Measurements from ENCODE around the gene ATF4.
A peak's percentile ranks its signal among the peaks of the same experiment; 100 is the strongest.
"Not testable (repeated sequence)": the region's sequence is repeated elsewhere in the genome, so short reads cannot be mapped to it uniquely, and the experiment has no call there.

The ATF4 gene

GRCh38 chr22:39489094-39490068 lies 31.0 kb upstream of the ATF4 start:
- no peak for DNase-seq (ENCODE audit: low read depth in 1 of 2, low spot score in 1 of 2)

DNA sequence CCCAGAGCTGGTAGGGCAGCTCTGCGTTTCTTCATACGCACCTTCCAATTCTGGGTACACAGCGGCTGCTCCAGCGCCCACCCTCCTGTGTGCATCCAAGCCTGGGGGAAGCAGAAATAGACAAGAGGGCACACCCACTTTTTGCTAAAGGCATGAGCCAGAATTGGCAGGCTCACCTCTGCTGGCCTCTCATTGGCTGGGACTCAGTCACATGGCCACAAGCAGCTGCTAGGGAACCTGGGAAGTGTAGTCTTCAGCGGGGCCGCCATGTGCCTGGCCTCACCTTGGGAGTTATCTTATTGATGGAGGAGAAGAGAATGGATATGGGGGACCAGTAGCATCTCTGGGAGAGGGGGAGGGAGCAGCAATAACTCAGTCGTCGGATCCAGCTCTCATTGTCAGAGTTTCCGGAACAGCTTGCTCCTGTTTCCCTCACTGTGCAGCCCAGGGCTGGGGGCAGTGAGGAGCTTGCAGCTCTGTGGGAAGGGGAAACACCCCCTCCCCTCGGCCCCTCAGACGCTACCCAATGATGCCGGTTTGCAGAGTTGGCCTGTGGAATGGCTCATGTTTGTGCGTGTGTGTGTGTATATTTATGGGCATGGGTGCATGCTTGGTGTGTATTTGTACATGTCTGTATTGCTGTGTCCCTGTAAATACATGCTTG lies 30.1 kb upstream of the ATF4 start:
- DNase-seq (ENCODE audit: low read depth in 1 of 2, low spot score in 1 of 2): peak; percentile 49 to 54

- DNase-seq (ENCODE audit: low read depth in 1 of 2, low spot score in 1 of 2): no peak
Observed at GRCh38 chr22:39490966-39491680, 29.2 kb upstream of the ATF4 start.

DNA sequence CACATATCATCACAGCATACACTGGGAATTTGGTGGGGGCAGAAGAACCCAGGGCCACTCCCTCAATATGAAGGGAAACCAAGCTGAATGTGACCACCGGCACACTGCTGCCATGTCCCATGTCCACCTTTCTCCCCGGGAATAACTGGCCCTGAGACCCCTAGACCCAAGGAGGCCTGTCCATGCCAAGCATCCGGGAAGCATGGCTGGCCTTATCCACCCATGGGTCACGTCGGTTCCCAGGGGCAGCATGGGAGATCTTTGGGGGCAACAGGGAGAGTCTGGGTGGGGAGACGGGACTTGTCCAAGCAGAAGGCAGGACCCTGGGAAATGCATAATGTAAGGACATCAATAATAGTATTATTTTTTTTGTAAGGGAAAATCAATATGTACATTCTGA lies 28.7 kb upstream of the ATF4 start:
- DNase-seq (ENCODE audit: low read depth in 1 of 2, low spot score in 1 of 2): no peak

DNA sequence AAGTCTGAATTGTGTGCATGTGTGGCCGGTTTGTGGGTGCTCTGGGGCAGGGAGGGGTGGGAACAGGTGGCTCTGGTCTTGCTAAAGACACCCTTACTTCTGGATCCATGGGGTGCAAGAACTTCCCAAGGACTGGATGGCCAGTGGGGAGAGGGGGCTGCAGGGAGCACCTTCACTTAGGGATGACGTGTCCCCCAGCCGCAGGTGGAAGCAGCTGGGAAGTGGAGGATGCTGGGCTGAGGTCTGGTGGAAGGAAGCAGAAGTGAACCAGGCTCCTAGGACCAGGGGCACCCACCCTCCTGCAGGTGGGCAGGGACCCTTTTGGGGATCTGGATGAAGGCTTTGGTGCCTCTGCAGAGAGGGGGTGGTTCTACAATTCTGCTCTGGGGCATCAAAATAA lies 28.2 kb upstream of the ATF4 start:
- DNase-seq (ENCODE audit: low read depth in 1 of 2, low spot score in 1 of 2): no peak

GRCh38 chr22:39493759-39494158 lies 26.6 kb upstream of the ATF4 start:
- DNase-seq (ENCODE audit: low read depth in 1 of 2, low spot score in 1 of 2): no peak

- DNase-seq (ENCODE audit: low read depth in 1 of 2, low spot score in 1 of 2): no peak
Observed at GRCh38 chr22:39494471-39495120, 25.8 kb upstream of the ATF4 start.

GRCh38 chr22:39496131-39496838 lies 24.1 kb upstream of the ATF4 start:
- peak; percentile 25 to 41 for DNase-seq (ENCODE audit: low read depth in 1 of 2, low spot score in 1 of 2)

- no peak for DNase-seq (ENCODE audit: low read depth in 1 of 2, low spot score in 1 of 2)
Observed at GRCh38 chr22:39497429-39497828, 22.9 kb upstream of the ATF4 start.

- DNase-seq (ENCODE audit: low read depth in 1 of 2, low spot score in 1 of 2): no peak
Observed at GRCh38 chr22:39498368-39498767, 22.0 kb upstream of the ATF4 start.

GRCh38 chr22:39498802-39499201 lies 21.6 kb upstream of the ATF4 start:
- DNase-seq (ENCODE audit: low read depth in 1 of 2, low spot score in 1 of 2): no peak

DNA sequence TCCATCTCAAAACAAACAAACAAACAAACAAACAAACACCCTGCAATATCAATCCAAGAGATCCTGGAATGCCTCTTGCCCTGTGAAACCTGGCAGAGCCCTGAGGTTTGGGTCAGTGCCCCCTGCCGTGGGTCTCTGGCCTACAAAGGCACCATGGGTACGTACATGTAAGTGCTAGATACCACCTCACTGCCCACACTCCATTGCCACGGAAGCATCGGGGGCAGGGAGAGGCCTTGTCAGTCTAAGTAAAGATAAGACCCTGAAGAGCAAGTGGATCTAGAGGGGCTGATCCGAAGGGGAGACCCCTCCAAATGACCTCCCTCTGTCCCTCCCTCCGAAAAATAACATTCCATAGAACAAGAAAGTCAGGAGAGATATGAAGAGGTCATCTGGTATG lies 20.3 kb upstream of the ATF4 start:
- DNase-seq (ENCODE audit: low read depth in 1 of 2, low spot score in 1 of 2): no peak

DNA sequence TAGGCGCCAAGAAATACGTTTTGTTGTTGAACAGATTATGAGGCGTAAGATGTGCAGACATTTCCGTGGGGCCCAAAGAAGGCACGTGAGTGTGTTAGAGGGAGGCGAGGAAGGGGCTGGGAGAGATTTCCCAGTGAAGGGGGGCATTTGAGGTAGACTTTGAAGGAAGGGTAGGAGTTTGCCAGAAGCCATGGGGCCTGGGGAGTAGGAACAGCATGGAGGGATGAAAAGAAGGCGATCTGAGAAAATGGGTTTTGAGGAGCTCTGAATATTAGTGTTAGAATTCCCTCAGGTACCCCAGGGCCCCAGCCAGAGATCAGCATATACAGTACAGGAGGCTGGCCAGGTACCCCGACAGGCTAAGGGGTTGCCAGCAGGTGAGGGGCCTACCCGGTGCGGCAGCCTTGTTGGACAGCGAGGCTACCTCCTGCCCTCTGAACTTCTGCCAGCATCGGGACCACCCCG lies 18.7 kb upstream of the ATF4 start:
- no peak for DNase-seq (ENCODE audit: low read depth in 1 of 2, low spot score in 1 of 2)

DNA sequence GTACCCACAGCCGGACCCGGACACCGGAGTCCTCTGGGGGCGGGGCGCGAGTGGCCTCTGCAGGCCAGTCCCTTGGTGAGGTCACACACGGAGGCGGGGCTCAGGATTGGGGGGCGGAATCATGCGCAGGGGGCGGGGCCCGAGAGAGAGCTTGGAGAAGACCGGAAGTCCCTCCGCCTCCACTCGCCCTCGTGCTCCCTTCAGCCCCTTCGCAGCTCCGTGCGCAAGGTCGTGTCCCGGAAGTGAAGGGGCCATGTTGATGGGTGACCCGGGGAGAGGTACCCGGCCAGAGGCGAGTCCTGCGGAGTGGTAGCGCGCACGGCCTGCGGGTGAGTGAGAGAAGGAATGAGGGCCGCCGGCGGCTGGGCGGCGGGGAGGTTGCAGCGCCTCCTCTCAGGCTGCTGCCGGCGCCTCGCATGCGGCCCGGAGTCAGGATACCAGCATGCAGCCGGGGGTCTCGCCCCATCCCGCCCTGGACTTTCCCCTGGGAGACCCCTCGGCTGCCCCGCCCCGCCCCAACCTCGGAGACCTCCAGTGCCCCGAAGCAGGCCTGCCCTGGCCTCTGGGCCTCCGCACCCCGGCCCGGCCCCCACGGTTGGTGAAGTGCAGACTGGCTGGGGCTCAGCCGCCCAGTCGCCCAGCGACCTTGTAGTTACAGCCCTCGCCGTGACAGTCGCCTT lies 18.1 kb upstream of the ATF4 start, which contains the start of gene MIEF1:
Gene MIEF1, plus strand, starts transcription at position 182 of the 680 bp plus-strand sequence. CDS start 9,005 bp downstream, outside the sequence.
- DNase-seq (ENCODE audit: low read depth in 1 of 2, low spot score in 1 of 2): peak; percentile 71 to 85

DNA sequence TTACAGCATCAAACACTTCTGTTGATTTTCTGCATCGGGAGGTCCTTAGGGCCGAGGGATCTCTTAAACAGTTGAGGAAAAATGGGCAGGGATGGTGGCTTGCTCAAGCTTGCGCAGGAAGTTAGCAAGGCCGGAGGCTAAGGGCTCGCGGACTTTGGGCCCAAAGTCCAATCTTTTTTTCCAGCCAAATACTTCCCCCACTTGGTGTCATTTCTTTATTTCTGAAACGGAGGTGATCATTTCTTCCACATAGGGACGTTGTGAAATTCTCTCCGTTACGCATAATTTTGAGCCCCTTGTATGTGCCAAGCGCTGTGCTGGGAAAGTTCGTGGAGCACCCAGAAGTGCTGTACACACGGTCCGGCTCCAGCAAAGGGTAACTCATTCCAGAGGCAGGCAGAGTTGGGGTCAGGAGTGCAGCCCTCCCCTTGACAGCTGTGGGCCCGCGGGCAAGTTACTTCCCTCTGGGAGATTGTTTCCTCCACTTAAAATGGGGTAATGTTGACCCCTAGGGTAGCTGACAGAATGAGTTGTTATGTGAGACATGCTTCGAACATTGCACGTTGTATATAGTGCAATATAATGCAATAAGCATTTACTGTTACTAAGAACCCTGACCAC lies 17.5 kb upstream of the ATF4 start:
- no peak for DNase-seq (ENCODE audit: low read depth in 1 of 2, low spot score in 1 of 2)

GRCh38 chr22:39503630-39504029 lies 16.7 kb upstream of the ATF4 start:
- DNase-seq (ENCODE audit: low read depth in 1 of 2, low spot score in 1 of 2): no peak

DNA sequence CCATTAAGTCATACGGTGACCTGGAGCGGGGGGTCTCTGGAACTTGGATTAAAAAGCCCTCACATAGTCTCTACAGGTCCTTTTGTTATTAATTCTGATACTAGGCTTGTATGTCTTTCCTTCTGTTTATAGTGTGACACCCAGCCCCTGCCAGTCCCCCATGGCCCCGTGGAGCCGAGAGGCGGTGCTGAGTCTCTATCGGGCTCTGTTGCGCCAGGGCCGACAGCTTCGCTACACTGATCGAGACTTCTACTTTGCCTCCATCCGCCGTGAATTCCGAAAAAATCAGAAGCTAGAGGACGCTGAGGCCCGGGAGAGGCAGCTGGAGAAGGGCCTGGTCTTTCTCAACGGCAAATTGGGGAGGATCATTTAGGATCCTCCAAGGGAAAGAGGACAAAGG lies 16.3 kb upstream of the ATF4 start:
- DNase-seq (ENCODE audit: low read depth in 1 of 2, low spot score in 1 of 2): no peak

- not testable (repeated sequence) for DNase-seq (ENCODE audit: low read depth in 1 of 2, low spot score in 1 of 2)
Observed at GRCh38 chr22:39507021-39507420, 13.3 kb upstream of the ATF4 start.

- no peak for DNase-seq (ENCODE audit: low read depth in 1 of 2, low spot score in 1 of 2)
Observed at GRCh38 chr22:39508393-39508792, 12.0 kb upstream of the ATF4 start.

Measured in stimulated activated CD4-positive, alpha-beta T cell treated with anti-CD3 and anti-CD28 coated beads, Interleukin-15, amount 100 ng/mL, for 1 hour (primary cell).